ENCODE measurements around the gene B4GALNT1.
"Not testable (repeated sequence)": the region's sequence is repeated elsewhere in the genome, so short reads cannot be mapped to it uniquely, and the experiment has no call there.

B4GALNT1 gene

DNA sequence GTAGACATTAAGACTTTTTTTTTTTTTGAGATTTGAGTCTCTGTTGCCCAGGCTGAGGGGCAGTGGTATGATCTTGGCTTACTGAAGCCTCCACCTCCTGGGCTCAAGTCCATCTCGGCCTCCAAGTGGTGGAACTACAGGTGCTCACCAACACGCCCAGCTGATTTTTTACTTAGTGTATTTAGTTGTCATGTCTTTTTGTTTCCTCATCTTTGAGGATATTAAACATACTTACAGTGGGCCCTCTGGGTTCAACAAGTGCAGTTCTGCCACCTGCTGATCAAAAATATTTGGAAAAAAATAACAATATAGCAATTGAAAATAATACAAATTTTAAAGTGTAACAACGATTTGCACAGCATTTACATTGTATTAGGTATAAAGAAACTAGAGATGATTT is 4.4 kb upstream of the B4GALNT1 start:
- Histone ChIP-seq H3K4me1 (ENCODE audit: control insufficient read depth in 2 of 2, insufficient read depth in 1 of 2, low read depth in 1 of 2, low read length in 2 of 2) (peaks cover 2% of the 10 kb centered on the region in 2 donors), H3K9ac (ENCODE audit: low read depth, low read length, poor library complexity) (no peak overlapping the region), H2AK5ac (ENCODE audit: low read depth, low read length) (no peak overlapping the region), H4K91ac (ENCODE audit: low read depth, low read length, poor library complexity) (no peak overlapping the region), H3K79me1 (ENCODE audit: low read depth, low read length) (no peaks in the 10 kb centered on the region), H2BK5ac (ENCODE audit: low read length) (no peak overlapping the region), H3K18ac (ENCODE audit: low read length) (no peak overlapping the region), H3K27ac (replicated peaks; ENCODE audit: low read length) (no peak overlapping the region), H3K23ac (ENCODE audit: low read depth, low read length, poor library complexity) (no peak overlapping the region), H3K4me3 (ENCODE audit: low read length in 2 of 2) (no peak overlapping the region), H3K4me2 (ENCODE audit: insufficient read depth, low read length, poor library complexity, severe bottlenecking) (no peak overlapping the region), H4K8ac (ENCODE audit: low read depth, low read length) (no peak overlapping the region), H3K14ac (ENCODE audit: low read length) (no peak overlapping the region), H3K4ac (ENCODE audit: low read length) (no peak overlapping the region), H3K9me3 (replicated peaks in 1 of 2; ENCODE audit: control insufficient read depth in 2 of 2, insufficient read depth in 1 of 2, low read depth in 1 of 2, low read length in 2 of 2) (no peaks in the 10 kb centered on the region), H3K36me3 (replicated peaks in 1 of 2; ENCODE audit: control insufficient read depth in 2 of 2, insufficient read depth in 2 of 2, low read length in 2 of 2) (no peaks in the 10 kb centered on the region), H3K27me3 (ENCODE audit: control insufficient read depth in 3 of 3, insufficient read depth in 3 of 3, low read depth in 1 of 3, low read length in 3 of 3) (peaks cover 1 to 22% (median 9%) of the 10 kb centered on the region in 3 experiments), H2BK12ac (ENCODE audit: low read length) (no peak overlapping the region), H2AFZ (ENCODE audit: low read length) (no peak overlapping the region), H2BK15ac (ENCODE audit: low read length) (no peak overlapping the region), H2BK120ac (ENCODE audit: low read depth, low read length) (no peak overlapping the region)
- no CpG with 5 or more reads among the region's 3 CpGs for WGBS, 2 donors (ENCODE audit: extremely low coverage in 2 of 2, insufficient read length in 2 of 2, insufficient replicate concordance in 1 of 2)
- DNase-seq (ENCODE audit: low spot score) = no peak

DNA sequence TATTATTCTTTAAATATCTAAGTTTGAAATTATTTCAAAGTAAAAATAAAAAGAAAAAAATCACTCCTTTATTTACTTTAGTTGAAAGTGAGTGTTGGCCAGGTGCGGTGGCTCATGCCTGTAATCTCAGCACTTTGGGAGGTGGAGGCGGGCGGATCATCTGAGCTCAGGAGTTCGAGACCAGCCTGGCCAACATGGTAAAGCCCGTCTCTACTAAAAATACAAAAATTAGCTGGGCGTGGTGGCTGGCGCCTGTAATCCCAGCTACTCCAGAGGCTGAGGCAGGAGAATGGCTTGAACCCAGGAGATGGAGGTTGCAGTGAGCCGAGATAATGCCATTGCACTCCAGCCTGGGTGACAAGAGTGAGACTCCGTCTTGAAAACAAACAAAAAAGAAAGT is 3.7 kb upstream of the B4GALNT1 start:
- not testable (repeated sequence) for H2BK120ac ChIP-seq (ENCODE audit: low read depth, low read length); H2AK5ac ChIP-seq (ENCODE audit: low read depth, low read length); DNase-seq (ENCODE audit: low spot score); H3K27ac ChIP-seq (replicated peaks; ENCODE audit: low read length); H3K4ac ChIP-seq (ENCODE audit: low read length); H3K18ac ChIP-seq (ENCODE audit: low read length); H4K8ac ChIP-seq (ENCODE audit: low read depth, low read length); H3K79me1 ChIP-seq (ENCODE audit: low read depth, low read length); H3K9me3 ChIP-seq (replicated peaks in 1 of 2; ENCODE audit: control insufficient read depth in 2 of 2, insufficient read depth in 1 of 2, low read depth in 1 of 2, low read length in 2 of 2); H2BK12ac ChIP-seq (ENCODE audit: low read length); H2BK5ac ChIP-seq (ENCODE audit: low read length); H3K4me3 ChIP-seq (ENCODE audit: low read length in 2 of 2); H3K9ac ChIP-seq (ENCODE audit: low read depth, low read length, poor library complexity); H3K14ac ChIP-seq (ENCODE audit: low read length); H3K4me1 ChIP-seq (ENCODE audit: control insufficient read depth in 2 of 2, insufficient read depth in 1 of 2, low read depth in 1 of 2, low read length in 2 of 2); H3K36me3 ChIP-seq (replicated peaks in 1 of 2; ENCODE audit: control insufficient read depth in 2 of 2, insufficient read depth in 2 of 2, low read length in 2 of 2); H4K91ac ChIP-seq (ENCODE audit: low read depth, low read length, poor library complexity); H2AFZ ChIP-seq (ENCODE audit: low read length); H2BK15ac ChIP-seq (ENCODE audit: low read length); H3K4me2 ChIP-seq (ENCODE audit: insufficient read depth, low read length, poor library complexity, severe bottlenecking); H3K23ac ChIP-seq (ENCODE audit: low read depth, low read length, poor library complexity)
- WGBS, 2 donors (ENCODE audit: extremely low coverage in 2 of 2, insufficient read length in 2 of 2, insufficient replicate concordance in 1 of 2) = no CpG with 5 or more reads among the region's 9 CpGs
- peaks cover 7 to 22% (median 15%) of the 10 kb centered on the region in 3 experiments for H3K27me3 ChIP-seq (ENCODE audit: control insufficient read depth in 3 of 3, insufficient read depth in 3 of 3, low read depth in 1 of 3, low read length in 3 of 3)

DNA sequence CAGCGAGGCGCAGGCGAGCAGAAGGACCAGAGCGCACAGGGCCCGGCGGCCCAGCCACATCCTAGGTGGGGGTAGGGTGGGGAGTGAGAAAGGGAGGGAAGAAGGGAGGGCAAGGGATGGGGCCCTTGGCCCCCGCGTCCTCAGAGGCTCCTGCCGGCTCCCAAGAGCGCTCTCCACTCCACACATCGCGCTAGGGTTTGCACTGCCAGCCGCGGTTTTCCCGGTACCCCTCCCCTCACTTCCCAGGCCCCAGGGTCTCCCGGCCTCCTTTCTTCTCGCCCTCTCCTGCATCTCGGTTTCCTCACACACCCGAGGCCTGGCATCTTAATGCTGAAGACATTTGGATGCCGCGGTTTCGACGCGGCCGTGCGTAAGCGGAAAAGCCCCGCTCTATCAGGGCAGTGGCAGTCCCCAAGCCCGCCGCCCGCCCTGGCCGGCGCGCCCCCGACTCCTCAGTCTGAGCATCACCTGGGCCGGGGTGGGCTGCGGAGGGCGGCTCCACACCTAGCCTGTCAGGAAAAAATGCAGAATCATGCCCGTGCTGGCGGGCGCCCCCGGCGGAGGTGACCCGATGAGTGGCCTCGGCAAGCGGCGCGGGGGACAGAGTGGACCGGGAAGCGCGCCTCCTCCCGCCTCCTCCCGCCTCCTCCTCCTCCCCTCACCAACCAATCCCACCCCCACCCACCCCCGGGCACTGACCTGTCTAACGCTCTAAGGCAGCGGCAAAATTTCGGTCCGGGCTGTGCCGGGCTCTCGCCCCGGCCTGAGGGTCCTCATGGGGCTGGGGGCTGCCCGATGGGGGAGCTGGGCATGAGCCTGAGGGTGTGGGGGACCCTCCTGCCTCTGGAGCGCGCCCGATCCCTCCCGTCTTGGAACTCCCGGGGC is 686 bp downstream of the B4GALNT1 start:
- Histone ChIP-seq H2BK12ac (ENCODE audit: low read length) (peak overlapping the region; percentile 84), H3K9ac (ENCODE audit: low read depth, low read length, poor library complexity) (peak overlapping the region; percentile 84), H3K18ac (ENCODE audit: low read length) (peak overlapping the region; percentile 92), H3K4me3 (ENCODE audit: low read length in 2 of 2) (peak overlapping the region; percentile 72 to 79), H3K27me3 (ENCODE audit: control insufficient read depth in 3 of 3, insufficient read depth in 3 of 3, low read depth in 1 of 3, low read length in 3 of 3) (peaks cover 4 to 58% (median 28%) of the 10 kb centered on the region in 3 experiments), H2AFZ (ENCODE audit: low read length) (peak overlapping the region; percentile 98), H3K4ac (ENCODE audit: low read length) (no peak overlapping the region), H3K36me3 (replicated peaks in 1 of 2; ENCODE audit: control insufficient read depth in 2 of 2, insufficient read depth in 2 of 2, low read length in 2 of 2) (peaks cover 0 to 34% of the 10 kb centered on the region in 2 donors), H2AK5ac (ENCODE audit: low read depth, low read length) (no peak overlapping the region), H3K23ac (ENCODE audit: low read depth, low read length, poor library complexity) (peak overlapping the region; percentile 96), H4K8ac (ENCODE audit: low read depth, low read length) (no peak overlapping the region), H2BK15ac (ENCODE audit: low read length) (peak overlapping the region; percentile 47), H4K91ac (ENCODE audit: low read depth, low read length, poor library complexity) (no peak overlapping the region), H3K4me2 (ENCODE audit: insufficient read depth, low read length, poor library complexity, severe bottlenecking) (peak overlapping the region; percentile 99), H2BK120ac (ENCODE audit: low read depth, low read length) (peak overlapping the region; percentile 72), H3K4me1 (ENCODE audit: control insufficient read depth in 2 of 2, insufficient read depth in 1 of 2, low read depth in 1 of 2, low read length in 2 of 2) (peaks cover 10 to 16% of the 10 kb centered on the region in 2 donors), H2BK5ac (ENCODE audit: low read length) (no peak overlapping the region), H3K9me3 (replicated peaks in 1 of 2; ENCODE audit: control insufficient read depth in 2 of 2, insufficient read depth in 1 of 2, low read depth in 1 of 2, low read length in 2 of 2) (peaks cover 0 to 3% of the 10 kb centered on the region in 2 donors), H3K14ac (ENCODE audit: low read length) (peak overlapping the region; percentile 71), H3K79me1 (ENCODE audit: low read depth, low read length) (no peaks in the 10 kb centered on the region), H3K27ac (replicated peaks; ENCODE audit: low read length) (no peak overlapping the region)
- DNase-seq (ENCODE audit: low spot score) = peak; percentile 37
- WGBS, 2 donors (ENCODE audit: extremely low coverage in 2 of 2, insufficient read length in 2 of 2, insufficient replicate concordance in 1 of 2) = no CpG with 5 or more reads among the region's 67 CpGs

DNA sequence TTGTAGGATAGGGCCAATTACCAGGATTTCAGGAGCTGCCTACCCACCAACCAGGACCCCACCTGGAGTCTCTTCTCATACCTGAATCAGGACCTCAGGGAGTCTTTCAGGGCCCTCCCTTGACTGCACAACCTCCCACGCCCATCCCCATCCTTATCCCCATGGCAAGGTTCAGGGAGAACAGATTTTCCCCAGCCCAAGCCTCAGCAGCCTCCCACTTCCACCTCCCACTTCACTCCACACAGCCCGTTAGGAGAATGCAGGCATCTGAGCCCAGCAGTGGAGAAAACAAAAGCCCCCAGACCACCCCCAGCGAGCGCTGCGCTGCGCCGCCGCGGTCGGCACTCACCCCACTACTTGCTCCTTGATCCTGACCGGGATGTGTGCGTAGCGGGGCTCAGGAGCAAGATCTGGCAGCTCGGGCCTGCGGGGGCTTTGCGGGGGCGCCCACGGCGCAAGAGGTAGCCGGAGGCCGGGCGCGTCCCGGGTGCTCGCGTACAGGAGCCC is 1.4 kb downstream of the B4GALNT1 start:
- H3K14ac ChIP-seq (ENCODE audit: low read length) = peak overlapping the region; percentile 71
- peak overlapping the region; percentile 82 for H3K18ac ChIP-seq (ENCODE audit: low read length)
- H2BK5ac ChIP-seq (ENCODE audit: low read length) = no peak overlapping the region
- peak overlapping the region; percentile 84 for H2BK12ac ChIP-seq (ENCODE audit: low read length)
- peak overlapping the region; percentile 72 to 77 for H3K4me3 ChIP-seq (ENCODE audit: low read length in 2 of 2)
- peaks cover 4 to 64% (median 31%) of the 10 kb centered on the region in 3 experiments for H3K27me3 ChIP-seq (ENCODE audit: control insufficient read depth in 3 of 3, insufficient read depth in 3 of 3, low read depth in 1 of 3, low read length in 3 of 3)
- H3K79me1 ChIP-seq (ENCODE audit: low read depth, low read length) = no peaks in the 10 kb centered on the region
- H2BK15ac ChIP-seq (ENCODE audit: low read length) = peak overlapping the region; percentile 47
- H4K8ac ChIP-seq (ENCODE audit: low read depth, low read length) = no peak overlapping the region
- no peak for DNase-seq (ENCODE audit: low spot score)
- H3K4me2 ChIP-seq (ENCODE audit: insufficient read depth, low read length, poor library complexity, severe bottlenecking) = peak overlapping the region; percentile 99
- H2AK5ac ChIP-seq (ENCODE audit: low read depth, low read length) = no peak overlapping the region
- H2BK120ac ChIP-seq (ENCODE audit: low read depth, low read length) = no peak overlapping the region
- H3K36me3 ChIP-seq (replicated peaks in 1 of 2; ENCODE audit: control insufficient read depth in 2 of 2, insufficient read depth in 2 of 2, low read length in 2 of 2) = peaks cover 0 to 41% of the 10 kb centered on the region in 2 donors
- H3K27ac ChIP-seq (replicated peaks; ENCODE audit: low read length) = no peak overlapping the region
- no CpG with 5 or more reads among the region's 26 CpGs for WGBS, 2 donors (ENCODE audit: extremely low coverage in 2 of 2, insufficient read length in 2 of 2, insufficient replicate concordance in 1 of 2)
- peak overlapping the region; percentile 98 for H2AFZ ChIP-seq (ENCODE audit: low read length)
- no peak overlapping the region for H3K9ac ChIP-seq (ENCODE audit: low read depth, low read length, poor library complexity)
- H4K91ac ChIP-seq (ENCODE audit: low read depth, low read length, poor library complexity) = no peak overlapping the region
- peak overlapping the region; percentile 73 for H3K23ac ChIP-seq (ENCODE audit: low read depth, low read length, poor library complexity)
- H3K4ac ChIP-seq (ENCODE audit: low read length) = no peak overlapping the region
- H3K4me1 ChIP-seq (ENCODE audit: control insufficient read depth in 2 of 2, insufficient read depth in 1 of 2, low read depth in 1 of 2, low read length in 2 of 2) = peaks cover 10 to 16% of the 10 kb centered on the region in 2 donors
- peaks cover 0 to 3% of the 10 kb centered on the region in 2 donors for H3K9me3 ChIP-seq (replicated peaks in 1 of 2; ENCODE audit: control insufficient read depth in 2 of 2, insufficient read depth in 1 of 2, low read depth in 1 of 2, low read length in 2 of 2)

All from neuronal stem cell (in vitro differentiated cells).